ENCODE data around the gene ZMIZ2.
"Not testable (repeated sequence)": the region's sequence is repeated elsewhere in the genome, so short reads cannot be mapped to it uniquely, and the experiment has no call there.

Gene ZMIZ2, protein sequence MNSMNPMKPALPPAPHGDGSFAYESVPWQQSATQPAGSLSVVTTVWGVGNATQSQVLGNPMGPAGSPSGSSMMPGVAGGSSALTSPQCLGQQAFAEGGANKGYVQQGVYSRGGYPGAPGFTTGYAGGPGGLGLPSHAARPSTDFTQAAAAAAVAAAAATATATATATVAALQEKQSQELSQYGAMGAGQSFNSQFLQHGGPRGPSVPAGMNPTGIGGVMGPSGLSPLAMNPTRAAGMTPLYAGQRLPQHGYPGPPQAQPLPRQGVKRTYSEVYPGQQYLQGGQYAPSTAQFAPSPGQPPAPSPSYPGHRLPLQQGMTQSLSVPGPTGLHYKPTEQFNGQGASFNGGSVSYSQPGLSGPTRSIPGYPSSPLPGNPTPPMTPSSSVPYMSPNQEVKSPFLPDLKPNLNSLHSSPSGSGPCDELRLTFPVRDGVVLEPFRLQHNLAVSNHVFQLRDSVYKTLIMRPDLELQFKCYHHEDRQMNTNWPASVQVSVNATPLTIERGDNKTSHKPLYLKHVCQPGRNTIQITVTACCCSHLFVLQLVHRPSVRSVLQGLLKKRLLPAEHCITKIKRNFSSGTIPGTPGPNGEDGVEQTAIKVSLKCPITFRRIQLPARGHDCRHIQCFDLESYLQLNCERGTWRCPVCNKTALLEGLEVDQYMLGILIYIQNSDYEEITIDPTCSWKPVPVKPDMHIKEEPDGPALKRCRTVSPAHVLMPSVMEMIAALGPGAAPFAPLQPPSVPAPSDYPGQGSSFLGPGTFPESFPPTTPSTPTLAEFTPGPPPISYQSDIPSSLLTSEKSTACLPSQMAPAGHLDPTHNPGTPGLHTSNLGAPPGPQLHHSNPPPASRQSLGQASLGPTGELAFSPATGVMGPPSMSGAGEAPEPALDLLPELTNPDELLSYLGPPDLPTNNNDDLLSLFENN

DNA sequence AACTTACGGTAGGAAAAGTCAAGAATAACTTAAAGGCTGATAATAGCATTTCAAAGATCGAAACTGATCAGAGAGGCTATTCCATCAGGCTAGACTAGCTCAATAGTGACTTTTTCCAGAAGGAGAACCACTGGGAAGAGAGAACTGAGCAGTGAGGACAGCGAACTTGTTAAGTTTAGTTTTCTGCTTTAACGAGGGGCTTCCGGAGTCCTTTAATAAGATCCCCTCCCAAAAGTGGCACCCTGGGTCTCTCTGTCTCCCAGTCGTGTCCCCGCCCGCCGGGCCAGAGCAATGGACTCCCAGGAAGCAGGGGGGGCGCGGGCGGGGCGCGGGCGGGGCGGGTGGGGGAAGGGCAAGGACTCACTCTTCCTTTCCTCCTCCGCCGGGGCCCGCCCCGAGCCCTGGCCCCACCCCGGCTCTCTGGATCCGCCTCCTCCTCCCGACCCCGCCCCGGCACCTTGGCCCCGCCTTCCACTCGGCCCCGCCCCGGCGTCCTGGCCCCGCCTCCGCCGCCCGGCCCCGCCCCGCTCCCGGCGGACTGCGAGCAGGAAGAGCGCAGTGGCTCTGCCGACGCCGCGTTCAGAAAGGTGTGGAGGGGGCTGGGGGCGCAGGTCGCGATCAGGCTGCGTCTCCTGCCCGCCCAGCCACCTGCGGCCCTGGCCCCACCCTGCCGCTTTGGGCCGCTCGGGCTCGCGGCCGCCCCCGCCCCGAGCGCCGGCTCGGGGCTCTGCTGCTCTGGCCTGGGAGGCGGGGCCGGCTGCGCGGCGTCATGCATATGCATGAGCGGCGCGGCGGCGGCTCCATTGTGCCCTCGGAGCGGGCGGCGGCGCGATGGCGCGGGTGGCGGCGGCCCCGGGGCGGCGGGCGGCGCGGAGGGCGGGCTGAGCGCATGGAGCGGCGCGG lies at the start of gene ZMIZ2:
Gene ZMIZ2, plus strand, starts transcription at position 803 of the 903 bp plus-strand sequence. CDS start 7,403 bp downstream, outside the sequence.
- peak; percentile 85 for DNase-seq

DNA sequence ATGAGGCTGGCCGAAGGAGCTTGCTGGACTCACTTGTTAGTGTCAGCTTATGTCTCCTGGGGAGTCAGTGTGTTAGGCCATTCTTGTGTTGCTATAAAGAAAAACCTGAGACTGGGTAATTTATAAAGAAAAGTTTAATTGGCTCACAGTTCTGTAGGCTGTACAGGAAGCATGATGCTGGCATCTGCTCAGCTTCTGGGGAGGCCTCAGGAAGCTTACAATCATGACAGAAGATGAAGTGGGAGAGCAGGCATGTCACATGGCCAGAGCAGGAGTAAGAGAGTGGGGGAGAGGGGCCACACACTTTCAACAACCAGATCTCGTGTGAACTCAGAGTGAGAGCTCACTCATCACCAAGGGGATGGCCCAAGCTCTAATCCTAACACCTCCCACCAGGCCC lies 49.0 kb upstream of the ZMIZ2 start:
- DNase-seq = not testable (repeated sequence)

DNA sequence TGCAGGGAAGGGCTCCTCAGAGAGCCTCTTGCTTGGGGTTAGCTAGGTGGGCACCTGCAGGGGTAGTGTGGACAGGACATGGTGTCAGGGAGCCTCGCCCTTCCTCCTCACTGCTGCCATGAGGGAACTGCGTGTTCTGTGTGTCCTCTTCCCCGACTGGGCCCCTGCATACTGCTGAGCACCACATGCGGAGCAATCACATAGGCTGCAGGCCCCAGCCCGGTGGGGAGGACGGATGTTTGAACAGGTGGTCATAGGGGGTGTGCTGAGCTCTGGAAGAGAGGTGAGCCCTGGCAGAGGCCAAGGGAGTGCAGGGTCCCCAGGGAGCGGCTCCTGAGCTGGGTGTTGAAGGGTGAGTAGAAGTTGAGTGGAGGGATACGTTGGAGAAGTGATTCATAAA lies 48.3 kb upstream of the ZMIZ2 start:
- no peak for DNase-seq

DNA sequence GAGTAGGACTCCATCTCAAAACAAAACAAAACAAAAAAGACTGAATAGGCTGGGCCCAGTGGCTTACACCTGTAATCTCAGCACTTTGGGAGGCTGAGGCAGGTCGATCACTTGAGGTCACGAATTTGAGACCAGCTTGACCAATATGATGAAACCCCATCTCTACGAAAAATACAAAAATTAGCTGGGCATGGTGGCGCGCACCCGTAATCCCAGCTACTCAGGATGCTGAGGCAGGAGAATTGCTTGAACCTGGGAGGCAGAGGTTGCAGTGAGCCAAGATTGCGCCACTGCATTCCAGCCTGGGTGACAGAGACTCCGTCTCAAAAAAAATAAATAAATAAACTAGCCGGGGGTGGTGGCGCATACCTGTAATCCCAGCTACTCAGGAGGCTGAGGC lies 45.3 kb upstream of the ZMIZ2 start:
- DNase-seq = not testable (repeated sequence)

DNA sequence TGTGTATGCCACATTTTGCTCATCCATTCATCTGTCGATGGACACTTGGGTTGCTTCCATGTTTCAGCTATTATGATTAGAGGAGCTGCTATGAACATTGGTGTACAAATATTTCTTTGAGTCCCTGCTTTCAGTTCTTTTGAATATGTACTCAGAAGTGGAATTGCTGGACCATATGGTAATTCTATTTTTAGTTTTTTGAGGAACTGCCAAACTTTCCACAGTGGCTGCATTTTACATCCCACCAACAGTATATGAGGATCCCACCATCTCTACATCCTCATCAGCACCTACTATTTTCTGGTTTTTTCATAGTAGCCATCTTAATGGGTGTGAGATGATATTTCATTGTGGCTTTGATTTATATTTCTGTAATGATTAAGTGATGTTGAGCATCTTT lies 44.7 kb upstream of the ZMIZ2 start:
- DNase-seq = no peak

DNA sequence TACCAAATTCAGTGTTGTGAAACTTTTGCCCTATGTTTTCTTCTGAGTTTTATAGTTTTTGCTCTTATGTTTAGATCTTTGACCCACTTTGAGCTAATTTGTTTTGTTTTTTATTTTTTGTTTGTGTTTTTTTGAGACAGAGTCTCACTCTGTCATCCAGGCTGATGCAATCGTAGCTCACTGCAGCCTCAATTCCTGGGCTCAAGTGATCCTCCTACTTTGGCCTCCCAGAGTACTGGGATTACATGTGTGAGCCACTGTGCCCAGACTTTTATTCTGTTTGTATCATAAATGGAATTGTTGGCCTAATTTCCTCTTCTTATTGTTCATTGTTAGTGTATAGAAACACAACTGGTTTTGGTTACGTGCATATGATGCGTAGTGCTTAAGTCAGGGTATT lies 43.2 kb upstream of the ZMIZ2 start:
- no peak for DNase-seq

DNA sequence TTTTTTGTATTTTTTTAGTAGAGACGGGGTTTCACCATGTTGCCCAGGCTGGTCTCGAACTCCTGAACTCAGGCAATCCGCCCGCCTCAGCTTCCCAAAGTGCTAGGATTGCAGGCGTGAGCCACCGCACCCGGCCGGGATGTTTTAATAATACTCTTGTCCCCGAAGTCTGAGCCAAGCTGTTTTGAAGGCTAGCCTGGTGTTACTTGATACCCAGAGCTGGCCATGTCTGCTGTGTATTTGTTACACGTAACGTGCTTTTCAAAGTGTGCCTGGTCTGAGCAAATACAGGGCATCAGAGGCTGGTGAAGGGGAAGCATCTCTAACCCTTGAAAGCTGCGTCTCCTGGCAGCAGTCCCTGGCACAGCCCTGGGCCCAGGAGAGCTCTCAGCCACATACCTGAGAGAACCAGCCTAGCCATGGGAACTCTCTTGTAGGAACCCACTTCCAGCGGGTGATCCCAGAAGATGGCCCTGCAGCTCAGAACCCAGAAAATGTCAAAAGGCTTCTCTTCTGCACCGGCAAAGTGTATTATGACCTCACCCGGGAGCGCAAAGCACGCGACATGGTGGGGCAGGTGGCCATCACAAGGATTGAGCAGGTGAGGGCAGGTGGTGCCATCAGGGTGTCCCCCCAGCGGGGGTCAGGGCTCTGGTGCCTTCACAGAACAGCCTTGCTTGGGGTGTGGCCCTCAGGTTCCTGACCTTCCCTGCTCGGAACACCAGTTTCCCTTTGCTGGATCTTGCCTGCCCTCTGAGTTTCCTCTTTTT lies 41.7 kb upstream of the ZMIZ2 start:
- DNase-seq = no peak

DNA sequence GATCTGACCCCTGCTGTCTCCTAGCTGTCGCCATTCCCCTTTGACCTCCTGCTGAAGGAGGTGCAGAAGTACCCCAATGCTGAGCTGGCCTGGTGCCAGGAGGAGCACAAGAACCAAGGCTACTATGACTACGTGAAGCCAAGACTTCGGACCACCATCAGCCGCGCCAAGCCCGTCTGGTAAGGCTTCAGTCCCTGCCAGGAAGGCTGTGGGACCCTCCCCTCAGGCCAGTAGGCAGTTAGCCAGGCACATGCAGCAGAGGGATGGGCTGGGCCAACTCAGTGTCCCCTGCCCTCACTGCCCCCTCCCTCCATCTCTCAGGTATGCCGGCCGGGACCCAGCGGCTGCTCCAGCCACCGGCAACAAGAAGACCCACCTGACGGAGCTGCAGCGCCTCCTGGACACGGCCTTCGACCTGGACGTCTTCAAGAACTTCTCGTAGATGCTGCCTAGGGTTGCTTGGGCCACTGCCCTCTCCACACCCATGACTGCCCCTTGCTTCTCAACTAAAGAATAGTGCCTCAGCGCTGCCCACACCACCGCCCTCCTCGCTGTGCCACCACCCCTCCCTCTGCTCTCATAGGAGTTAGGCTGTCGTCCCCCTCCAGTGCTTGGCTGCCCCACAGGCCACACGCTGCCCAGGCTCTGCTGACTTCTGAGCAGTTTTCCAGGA lies 41.0 kb upstream of the ZMIZ2 start:
- DNase-seq = no peak

DNA sequence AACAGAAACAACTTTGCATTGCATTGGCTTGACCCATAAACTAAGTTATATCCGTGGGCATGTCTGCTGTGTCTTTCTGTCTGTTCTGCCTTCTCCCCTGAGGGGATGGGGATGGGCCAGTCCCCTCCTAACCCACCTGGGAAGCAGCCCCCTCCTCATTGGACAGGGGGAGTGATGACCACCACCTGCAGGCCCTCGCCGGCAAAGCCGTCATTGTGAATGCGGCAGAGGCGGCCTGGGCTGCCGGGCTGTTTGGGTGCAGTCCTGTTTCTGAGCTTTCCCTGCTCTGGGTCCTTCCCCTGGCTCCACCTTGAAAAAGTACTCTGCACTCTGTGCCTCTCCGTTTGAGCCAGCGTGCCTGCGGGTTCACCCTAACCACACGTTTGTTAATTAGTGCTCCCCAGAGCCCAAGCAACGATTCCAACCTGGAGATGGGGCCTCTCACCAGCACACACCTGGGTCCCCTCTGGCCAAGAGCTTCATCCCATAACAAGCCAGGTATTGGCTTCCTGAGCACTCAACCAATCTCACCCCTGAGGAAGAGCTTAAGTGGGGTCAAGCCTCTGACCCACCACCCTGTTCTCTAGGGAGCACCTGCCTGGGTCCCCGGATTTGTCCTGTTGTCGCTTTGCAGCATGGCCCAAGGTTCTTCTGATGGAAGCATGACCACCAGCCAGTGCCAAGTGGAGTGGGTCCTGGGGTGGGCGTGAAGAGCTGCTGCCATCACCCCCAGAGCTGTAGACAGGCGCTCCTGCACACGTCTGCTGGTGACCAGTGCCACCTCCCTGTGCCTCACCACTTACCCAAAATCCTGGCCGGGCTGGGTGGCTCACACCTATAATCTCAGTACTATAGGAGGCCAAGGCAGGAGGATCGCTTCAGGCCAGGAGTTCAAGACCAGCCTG lies 39.4 kb upstream of the ZMIZ2 start:
- no peak for DNase-seq

DNA sequence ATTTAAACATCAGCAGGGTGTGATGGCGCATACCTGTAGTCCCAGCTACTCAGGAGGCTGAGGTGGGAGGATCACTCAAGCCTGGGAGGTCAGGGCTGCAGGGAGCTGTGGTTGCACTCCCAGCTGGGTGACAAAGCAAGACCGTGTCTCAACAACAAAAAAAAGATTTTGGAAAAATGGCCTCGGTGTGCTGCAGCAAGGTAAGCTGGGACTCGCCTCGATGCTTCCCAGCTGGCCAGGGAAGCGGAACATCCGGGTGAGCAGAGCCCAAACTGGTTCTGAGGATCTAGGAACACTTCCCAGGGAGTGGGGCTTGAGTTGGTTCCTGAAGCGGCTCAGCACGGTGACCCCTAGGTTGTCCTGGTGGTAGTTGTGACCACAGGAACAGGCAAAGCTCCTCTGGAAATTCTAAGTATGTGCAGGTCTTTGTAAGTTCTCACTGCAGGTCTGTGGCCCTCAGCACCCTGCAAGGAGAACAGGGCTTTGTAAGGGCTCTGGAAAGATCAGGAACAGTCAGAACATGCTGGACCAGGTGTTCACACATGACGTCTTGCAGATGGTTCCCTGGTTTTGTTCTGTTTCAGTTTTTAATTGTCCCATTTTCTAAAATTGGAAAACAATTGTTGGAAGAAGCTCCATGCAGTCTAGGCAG lies 38.6 kb upstream of the ZMIZ2 start:
- no peak for DNase-seq

DNA sequence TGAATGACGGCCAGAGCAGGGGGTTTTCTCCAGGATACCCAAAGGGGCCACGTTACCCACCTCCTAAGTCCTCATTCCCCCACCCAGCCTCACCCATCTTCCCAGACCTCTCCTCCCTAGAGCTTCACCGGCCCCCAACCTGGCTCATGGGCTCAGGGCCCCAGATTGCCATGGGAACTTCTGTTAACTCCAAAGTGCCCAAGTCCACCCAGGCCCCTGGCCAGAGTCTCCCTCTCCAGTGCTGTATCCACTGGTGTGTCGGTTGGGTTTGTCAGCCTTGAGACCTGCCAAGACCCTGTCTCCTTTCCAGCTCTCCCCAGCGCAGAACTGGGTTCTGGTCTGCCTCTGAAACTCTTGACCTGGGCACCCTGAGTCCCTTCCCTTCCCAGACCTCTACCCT lies 37.1 kb upstream of the ZMIZ2 start:
- DNase-seq = no peak

DNA sequence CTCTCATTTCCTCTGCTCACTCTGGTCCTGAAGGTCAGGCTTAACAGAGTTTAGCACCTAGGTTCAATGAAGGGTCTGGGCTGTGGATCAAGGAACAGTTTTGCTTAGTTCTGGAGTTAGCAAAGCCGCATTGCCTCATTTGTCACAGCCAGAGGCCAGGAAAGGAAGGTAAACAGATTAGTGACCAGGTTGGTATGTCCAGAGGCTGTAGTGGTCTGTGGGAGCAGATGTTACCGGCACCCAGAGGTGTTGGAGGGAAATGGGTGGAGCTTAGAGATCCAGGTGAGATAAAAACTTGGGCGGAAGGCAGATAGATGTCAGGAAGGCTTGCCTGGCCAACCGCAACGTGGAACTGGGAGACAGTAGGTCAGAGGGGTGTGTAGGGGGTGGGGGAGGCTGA lies 36.6 kb upstream of the ZMIZ2 start:
- DNase-seq = no peak

DNA sequence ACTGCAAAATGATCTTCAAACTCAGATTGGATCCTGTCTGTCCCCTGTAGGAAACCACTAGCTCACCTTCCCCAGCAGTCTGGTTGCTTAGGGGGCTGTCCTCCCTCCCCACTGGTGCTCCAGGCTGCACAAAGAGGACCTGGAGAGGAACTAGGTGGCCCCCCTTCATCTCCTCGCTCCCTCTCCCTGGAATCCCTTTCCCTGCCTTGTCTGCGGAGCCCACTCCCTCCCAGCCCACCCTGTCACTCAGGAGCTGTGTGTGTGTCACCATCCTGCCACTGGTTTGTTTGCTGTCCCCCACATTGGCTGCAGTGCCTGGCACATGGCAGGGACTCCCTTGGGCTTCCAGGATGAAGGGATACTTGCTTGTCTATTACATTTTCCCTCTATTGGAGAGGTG lies 35.5 kb upstream of the ZMIZ2 start:
- DNase-seq = no peak

DNA sequence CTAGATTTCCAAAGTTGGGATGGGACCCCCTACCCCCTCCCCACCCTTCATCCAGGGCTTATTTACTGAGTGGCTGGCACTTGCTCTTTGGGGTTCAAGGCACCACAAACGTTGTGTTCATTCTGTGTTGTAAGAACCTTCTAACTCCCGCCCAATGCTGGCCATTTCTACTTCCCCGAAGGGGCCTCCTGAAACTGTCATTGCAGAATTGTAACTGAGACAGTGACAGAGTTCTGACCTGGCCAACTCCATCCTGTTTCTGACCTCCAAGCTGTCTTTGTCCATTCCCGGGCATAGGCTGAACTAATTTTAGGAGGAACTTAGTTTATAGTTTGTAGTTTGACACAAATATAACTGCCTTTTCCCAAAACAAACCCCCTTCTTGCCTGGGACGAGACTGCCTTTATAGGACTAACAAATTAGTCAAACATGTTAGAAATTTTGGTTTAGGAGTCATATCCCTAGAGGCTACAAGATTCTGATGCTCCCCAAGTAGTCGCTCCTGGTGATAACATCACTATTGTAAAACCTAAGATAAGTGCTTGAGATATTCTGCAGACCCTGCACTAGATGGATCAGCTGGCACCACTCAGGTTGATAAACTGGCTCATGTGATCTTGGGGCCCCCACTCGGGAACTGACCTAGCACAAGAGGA lies 34.8 kb upstream of the ZMIZ2 start:
- no peak for DNase-seq

DNA sequence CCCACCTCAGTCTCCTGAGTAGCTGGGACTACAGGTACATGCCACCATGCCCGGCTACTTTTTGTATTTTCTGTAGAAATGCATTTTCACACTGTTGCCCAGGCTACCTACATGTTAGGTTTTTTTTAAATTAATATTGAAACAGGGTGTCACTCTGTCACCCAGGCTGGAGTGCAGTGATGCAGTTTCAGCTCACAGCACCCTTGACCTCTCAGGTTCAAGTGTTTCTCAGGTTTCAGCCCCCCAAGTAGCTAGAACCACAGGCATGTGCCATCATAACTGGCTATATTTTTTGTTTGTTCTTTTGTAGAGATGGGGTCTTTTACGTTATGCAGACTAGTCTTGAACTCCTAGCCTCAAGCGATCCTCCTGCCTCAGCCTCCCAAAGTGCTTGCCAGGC lies 32.4 kb upstream of the ZMIZ2 start:
- no peak for DNase-seq

DNA sequence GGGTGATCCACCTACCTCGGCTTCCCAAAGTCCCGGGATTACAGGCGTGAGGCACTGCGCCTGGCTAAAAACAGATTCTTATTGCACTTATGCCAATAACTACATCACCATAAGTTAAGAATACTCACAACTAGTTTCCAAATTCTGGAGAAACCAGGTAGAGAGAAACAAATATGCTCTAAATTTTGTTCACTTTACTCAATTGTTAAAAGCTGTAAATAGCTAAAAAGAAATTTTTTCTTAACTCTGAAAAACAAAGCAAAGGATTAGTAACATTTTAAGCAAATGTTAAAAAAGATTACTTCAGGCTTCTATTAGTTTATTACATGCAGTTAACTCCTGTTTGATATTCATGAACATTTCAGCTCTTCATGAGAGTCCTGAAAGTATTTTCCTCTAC lies 28.3 kb upstream of the ZMIZ2 start:
- no peak for DNase-seq

DNA sequence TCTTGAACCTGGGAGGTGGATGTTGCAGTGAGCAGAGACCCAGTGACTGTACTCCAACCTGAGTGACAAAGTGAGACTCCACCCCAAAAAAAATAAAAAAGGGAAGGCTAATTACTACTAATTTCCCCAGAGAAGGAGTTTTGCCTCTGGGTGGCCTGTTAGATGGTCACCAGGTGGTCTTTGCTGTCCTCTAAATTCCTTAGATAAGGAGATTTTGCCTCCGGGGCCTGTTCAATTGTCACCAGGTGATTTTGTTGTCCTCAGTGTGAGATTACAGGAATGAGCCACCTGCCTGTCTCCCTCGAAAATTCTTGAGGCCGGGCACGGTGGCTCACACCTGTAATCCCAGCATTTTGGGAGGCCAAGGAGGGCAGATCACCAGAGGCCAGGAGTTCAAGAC lies 24.4 kb upstream of the ZMIZ2 start:
- no peak for DNase-seq

DNA sequence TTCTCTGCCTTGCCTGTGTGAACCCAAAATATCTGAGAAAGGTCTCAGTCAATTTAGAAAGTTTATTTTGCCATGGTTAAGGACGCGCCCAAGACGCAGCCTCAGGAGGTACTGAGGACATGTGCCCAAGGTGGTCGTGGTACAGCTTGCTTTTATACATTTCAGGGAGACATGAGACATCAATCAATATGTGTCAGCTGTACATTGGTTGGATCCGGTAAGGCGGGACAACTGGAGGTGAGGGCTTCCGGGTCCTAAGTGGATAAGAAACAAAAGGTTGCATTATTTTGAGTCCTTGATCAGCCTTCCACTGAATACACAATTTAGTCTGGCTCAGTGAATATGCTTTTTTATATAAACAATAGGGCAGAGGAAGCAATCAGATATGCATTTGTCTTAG lies 22.4 kb upstream of the ZMIZ2 start:
- not testable (repeated sequence) for DNase-seq

All from hematopoietic multipotent progenitor cell treated with erythropoietin and hydrocortisone succinate and interleukin-3 and kit ligand, for 8 days (in vitro differentiated cells).